Inflammatory macrophage treated with lipopolysaccharide for 1 hour (primary cell): ENCODE data around the gene RNU5D-1.

Experiments
- DNase-seq, 2 donors: peaks; one replicate each; pipeline ENCODE4 v3.0.0-alpha.2; 2020 to 2022

The RNU5D-1 gene

DNA sequence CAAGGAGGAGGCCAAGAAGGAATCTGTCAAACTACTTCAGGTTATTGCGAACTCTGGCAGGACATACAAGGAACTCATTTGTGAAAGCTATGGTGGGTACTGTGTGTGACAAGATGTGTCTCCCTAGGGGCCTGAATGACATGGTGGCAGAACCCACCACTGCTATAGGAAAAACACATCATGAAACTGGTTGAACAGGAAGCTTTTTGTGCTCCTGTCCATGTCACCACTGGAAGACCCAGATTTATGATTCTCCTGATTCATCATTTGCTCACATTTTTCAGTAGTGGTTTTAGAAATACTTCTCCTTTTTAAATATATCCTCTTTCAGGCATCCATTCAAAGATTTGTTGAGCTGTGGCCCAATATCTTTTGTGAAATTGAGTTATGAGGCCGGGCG is 32.8 kb downstream of the RNU5D-1 start:
- DNase-seq: peak; percentile 54 to 58

DNA sequence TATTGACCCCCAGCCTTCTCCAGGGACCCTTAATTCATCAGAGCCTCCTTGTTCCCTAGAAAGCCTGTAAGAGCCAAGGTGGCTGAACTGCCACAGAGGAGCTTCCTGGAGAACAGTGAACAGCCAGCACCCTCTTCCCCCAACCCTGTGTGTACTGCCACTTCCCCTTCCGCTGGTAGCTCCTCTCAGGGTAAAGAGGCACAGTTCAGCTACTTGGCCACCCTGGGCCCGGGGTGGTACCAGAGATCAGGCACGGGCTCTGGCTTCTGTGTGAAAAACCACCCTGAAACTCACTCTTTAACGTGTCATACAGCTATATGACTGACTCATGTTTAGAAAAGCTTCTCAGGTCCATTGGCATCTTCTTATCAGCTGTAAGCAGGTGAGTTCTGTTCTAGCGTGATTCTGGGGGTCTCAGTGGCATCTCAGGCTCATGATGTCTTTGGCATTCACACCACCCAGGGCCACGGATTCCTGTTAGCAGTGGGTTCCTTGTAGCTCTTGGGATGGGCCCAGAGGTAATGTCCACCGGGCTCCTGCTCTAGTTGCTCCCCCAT is 34.1 kb downstream of the RNU5D-1 start:
- DNase-seq: peak; percentile 25 to 52

- no peak for DNase-seq
Measured at GRCh38 chr1:44696101-44696500, 34.9 kb downstream of the RNU5D-1 start.

DNA sequence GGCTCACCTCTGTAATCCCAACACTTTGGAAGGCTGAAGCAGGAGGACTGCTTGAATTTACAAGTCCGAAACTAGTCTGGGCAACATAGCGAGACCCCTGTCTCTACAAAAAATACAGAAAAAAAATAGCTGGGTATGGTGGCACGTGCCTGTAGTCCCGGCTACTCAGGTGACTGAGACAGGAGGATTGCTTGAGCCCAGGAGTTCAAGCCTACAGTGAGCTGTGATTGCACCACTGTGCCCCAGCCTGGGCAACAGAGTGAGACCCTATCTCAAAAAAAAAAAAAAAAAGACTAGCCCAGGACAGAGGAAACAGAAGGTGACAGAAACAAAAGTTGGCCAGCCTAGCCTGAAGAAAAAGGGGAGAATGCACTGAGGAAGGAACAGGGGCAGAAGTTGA is 35.3 kb downstream of the RNU5D-1 start:
- DNase-seq: no peak

DNA sequence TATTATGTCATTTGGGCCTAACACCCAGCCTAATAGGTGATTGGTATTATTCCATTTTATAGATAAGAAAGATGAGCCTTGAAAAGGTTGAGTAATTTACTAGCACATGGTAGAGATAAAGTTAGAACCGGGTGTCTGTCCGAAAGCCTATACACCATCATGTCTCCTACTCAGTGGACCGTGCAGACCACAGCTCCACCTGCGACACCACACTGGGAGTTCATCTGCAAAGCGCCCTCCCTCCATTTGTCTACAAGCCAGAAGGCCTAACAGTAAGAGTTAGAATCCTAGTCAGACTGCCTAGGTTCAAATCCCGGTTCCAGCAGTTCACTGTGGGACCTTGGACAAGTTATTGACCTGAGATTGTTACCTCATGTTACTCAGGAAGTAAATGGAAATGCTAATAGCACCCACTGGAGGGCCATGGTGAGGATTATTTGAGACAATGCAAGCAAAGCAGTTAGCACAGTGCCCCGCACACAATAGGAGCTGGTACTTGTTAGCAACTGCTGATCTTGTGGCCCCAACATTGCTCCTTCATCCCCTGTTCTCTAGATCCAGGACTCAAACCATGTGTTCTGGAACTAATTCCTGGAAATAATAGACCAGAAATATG is 36.0 kb downstream of the RNU5D-1 start:
- no peak for DNase-seq

DNA sequence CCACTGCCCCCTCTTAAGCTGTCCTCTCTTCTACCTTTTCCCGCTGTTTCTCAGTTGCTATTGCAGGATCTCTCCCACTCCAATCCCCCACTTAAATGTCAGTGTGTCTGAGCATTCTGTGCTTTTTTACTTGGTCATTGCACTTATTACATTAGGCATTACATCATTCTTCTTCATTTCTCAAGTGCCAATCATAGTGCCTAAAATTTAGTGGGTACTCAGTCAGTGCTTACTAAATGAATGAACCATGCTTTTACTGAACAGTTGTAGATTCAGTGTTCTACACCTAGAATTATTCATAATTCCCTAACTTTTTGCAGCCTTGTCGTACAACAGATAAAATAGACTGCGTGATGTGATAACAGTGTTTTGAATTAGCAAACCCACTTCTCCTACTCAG is 37.1 kb downstream of the RNU5D-1 start:
- peak in 1 of 2 donors; percentile 33 for DNase-seq

DNA sequence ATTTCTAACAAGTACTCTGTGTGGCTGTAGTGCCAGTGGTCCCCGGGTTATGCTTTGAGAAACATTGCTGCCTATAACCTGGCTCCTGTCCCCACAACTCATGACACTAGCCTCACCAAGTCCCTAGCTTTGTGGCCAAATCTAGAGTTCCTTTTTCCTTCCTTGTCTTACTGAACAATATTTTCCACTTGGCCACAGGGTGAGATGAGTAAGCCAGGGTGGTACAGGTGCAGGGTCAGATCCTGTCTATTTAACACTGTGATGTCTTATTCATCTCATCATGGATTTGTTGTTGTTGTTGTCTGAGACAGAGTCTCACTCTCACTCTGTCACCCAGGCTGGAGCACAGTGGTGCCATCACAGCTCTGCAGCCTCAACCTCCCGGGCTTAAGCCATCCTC is 37.8 kb downstream of the RNU5D-1 start:
- DNase-seq: no peak

DNA sequence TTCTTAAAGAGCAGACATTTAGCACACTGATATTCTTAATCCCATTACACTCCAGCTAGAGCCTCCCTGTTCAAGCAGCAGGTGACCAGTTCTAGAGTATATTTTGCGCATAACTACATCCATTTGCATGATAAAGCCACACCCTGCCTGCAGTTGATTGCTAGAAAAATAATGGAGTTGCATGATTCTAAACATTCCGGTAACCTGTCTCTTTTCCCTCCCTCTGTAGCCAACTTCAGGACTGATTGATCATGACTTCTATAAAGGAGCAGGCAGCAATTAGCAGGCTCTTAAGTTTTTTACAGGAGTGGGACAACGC is 41.6 kb downstream of the RNU5D-1 start:
- DNase-seq: no peak

GRCh38 chr1:44688760-44689446 is 42.1 kb downstream of the RNU5D-1 start:
- no peak for DNase-seq

- DNase-seq: peak; percentile 44 to 47
Measured at GRCh38 chr1:44685881-44686280, 45.1 kb downstream of the RNU5D-1 start.

GRCh38 chr1:44685218-44685617 is 45.8 kb downstream of the RNU5D-1 start:
- no peak for DNase-seq

- DNase-seq: peak in 1 of 2 donors; percentile 16
Measured at GRCh38 chr1:44684525-44684924, 46.4 kb downstream of the RNU5D-1 start.

DNA sequence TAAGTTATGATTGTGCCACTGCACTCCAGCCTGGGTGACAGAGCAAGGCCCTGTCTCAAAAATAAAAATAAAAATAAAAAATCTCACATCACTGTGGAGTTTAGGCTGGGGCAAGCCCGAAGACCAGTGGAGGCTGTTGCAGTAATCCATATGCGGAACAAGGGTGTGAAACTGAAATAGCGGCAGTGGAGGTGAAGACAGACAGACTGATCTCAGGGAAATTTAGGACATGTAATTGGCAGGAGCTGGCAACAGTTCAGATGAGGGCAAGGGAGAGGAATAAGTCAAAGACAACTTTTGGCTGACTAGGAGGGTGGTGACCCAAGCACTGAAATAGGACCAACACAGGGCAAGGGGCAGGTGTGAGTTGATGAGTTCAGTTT is 48.1 kb downstream of the RNU5D-1 start:
- peak; percentile 8 to 22 for DNase-seq

DNA sequence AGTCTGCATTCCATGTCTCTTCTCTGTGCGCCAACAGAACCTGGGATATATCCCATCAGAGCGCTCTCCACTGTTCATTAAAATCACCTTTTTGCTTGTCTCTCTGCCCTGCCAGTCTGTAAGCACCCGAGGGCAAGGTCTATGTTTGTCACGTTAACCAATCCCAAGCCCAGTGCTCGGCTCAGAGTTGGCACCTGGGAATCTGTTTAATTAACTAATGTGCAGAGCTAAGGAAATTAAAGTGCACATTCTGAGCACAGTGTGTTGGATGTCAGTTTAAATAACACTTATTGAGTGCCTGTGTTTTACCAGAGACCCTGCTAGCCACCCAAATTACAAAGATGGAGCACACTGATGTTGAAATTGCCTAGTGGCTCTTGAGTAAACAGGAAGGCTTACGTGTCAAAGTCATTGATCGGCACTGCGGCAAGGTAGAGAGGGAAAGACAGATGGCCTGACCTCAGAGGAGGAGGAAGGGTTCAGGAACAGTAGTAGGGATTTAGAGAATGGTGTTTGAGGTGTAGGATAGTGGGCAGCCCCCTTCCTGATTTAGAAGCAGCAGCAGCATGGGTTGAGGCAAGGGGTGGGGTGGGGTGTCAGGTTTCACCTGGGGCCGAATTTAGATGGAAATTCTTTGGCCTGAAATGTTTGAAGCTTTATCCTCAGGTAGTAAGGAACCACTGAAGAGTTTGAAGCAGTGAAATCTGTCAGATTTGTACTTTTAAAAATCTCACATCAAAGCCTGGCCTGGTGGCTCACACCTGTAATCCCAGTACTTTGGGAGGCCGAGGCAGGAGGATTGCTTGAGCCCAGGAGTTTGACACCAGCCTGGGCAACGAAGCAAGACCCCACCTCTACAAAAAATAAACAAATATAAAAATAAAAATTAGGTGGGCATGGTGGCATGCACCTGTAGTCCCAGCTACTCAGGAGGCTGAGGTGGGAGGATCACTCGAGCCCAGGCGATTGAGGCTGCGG is 48.8 kb downstream of the RNU5D-1 start:
- no peak for DNase-seq
